HG03064 (cell line): ENCODE data around the gene CCHCR1.

ENCODE experiments used
- ATAC-seq: cut with Tn5 transposase; IDR thresholded peaks from one replicate; pipeline ENCODE4 v1.9.1; 2021; ENCODE audit warnings: low read depth; ENCODE audit not compliant: unreplicated experiment

Gene CCHCR1

DNA sequence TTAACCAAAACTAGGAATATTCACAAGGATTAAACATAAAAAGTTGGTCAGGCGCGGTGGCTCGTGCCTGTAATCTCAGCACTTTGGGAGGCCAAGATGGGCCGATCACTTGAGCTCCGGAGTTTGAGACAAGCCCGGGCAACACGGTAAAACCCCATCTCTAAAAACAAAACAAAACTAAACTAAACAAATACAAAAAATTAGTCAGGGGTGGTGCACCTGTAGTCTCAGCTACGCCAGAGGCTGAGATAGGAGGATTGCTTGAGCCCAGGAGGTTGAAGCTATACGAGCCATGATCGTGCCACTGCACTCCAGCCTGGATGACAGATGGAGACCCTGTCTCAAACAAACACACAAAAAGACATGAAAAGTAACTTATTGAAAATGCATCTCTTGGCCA lies 21.9 kb downstream of the CCHCR1 start:
- ATAC-seq = no peak

DNA sequence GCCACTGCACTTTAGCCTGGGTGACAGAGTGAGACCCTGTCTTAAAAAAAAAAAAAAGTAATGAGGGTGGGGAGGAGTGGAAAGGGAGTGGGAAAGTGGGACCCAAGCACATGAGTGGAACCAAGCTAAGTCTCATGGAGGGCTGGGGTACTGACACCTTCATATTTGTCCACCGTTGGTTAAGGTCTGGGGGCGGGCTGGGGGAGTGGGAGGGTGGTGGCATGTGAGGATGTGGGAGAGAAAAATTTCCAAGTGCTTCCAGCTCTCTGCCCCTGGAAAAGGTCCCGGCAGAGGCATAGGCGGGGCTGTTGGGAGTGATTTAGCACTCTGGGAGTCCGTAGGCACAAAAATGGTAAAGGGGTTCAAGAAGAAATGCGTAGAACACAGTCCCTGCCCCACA lies 24.8 kb downstream of the CCHCR1 start:
- ATAC-seq = no peak

- ATAC-seq = no peak
These were observed 26.0 kb downstream of the CCHCR1 start for GRCh38 chr6:31131595-31131994.

DNA sequence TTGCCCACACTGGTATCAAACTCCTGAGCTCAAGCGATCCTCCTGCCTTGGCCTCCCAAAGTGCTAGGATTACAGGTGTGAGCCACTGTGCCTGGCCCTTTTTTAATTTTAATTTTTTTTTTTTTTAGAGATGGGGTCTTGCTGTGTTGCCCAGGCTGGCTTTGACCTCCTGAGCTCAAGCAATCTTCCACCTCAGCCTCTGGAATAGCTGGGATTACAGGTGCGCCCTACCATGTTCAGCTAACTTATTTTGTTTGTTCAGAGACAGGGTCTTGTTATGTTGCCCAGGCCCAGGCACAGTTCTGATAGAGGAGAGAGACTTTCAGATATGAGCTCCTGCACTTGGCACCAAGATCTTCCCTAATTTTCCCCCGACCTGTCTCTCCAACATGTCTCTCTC lies 26.9 kb downstream of the CCHCR1 start:
- no peak for ATAC-seq

DNA sequence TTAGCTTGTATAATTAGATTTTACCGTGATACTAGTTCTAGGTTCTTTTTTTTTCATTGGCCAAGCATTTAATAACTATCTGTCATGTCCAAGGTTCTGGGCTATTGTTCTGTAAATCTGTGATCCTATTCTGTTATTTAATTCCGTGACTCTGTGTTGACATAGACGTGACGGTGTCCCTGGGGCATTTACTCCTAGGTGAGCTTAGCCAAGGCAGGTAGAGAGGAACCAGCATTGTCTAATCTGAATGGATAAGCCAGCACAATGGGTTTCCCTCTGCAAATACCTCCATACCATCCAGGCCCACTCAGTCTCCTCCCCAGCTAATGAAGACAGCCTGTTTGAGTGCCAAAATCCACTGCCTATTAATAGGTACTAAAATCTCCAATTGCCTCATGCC lies 28.5 kb downstream of the CCHCR1 start:
- ATAC-seq = no peak

DNA sequence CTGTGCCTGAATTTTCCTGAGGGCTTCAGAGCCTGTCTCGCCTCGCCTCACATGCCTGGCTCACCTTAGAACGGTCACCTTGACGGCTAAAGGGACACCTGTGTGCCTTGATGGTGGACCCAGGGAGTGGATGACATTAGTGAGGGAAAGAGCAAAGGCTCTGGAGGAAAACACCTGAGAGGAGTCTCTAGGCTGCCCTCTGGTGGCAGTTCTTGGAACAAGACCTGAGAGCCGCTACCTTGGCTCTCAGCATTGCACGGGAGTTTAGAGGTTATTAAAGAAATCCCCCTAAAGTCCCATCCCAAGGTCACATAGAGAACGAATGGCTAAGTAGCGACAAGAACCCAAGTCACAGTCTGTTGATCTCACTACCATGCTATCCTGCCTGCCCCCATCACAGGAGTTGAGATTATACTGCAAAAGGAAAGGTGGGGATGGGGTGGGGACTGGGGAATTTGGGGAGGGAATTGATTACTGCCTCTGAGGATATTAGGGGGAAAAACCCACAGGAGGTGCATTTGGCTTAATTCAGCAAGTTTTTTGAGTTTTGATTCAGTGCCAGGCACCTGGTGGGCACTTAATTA lies 29.4 kb downstream of the CCHCR1 start:
- ATAC-seq = no peak

- no peak for ATAC-seq
These were observed 31.0 kb downstream of the CCHCR1 start for GRCh38 chr6:31126396-31127175.

GRCh38 chr6:31125586-31126363 lies 31.8 kb downstream of the CCHCR1 start:
- ATAC-seq = no peak

DNA sequence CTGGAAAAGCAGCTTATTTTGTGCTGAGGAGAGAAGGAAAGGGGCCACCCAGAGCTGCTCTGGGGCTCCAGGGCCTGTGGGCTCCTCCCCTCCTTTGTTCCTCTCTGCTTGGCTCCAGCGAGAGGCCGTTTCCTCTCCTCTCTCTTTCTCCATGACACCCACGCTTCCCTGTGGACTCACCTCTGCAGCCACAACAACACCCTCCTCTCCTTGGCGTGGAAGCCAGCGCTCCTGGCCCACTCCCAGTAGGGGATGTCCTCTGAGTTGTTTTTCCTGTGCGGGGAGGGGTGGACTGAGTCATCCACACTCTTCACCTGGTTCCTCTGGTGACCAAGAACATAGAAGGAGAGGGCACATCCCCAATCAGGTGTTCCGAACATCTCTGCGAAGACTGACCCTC lies 32.4 kb downstream of the CCHCR1 start:
- ATAC-seq = no peak

DNA sequence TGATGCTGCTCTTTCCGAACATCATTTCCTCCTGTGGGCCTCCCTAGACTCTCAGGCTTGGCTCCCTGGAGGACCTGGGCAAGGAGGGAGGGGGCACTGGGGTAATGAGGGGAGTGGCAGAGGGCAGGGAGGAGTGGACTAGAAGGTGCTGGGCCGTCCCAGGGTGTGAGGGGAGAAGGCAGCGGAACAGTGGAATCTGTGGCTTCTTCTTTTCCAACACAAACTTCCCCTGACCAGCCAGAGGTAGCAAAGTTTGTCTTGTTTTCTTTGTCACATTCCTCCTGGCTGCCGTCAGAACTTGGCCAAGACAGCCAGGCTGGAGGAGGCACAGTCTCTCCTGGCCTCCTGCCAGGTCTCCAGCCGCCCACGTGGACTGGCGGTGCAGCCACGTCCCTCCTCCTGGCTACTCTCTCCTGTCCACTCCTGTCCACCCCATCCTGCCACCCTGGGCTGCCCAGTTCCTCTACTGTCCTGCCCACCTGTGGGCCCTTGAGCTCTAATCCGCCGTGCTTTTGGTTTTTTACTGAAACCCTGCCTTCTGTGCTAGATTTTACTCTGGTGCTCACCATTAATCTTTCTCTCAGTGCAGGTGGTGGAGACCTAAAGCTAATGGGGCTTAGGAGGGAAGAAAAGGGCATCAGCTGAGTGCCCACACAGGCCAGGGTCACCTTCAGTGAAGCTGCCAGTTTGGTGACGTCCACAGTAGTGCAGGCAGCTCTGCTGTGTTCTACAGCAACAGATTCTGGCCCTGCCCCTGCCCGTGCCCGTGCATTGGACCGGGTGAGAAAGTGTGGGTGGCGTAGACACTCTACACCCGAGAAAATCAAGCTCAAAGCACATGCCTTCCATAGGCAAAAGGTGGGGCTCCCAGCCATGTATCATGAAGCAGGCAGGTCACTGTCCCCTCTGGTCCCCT lies 34.6 kb downstream of the CCHCR1 start:
- ATAC-seq = no peak

GRCh38 chr6:31121131-31121790 lies 36.3 kb downstream of the CCHCR1 start:
- no peak for ATAC-seq

DNA sequence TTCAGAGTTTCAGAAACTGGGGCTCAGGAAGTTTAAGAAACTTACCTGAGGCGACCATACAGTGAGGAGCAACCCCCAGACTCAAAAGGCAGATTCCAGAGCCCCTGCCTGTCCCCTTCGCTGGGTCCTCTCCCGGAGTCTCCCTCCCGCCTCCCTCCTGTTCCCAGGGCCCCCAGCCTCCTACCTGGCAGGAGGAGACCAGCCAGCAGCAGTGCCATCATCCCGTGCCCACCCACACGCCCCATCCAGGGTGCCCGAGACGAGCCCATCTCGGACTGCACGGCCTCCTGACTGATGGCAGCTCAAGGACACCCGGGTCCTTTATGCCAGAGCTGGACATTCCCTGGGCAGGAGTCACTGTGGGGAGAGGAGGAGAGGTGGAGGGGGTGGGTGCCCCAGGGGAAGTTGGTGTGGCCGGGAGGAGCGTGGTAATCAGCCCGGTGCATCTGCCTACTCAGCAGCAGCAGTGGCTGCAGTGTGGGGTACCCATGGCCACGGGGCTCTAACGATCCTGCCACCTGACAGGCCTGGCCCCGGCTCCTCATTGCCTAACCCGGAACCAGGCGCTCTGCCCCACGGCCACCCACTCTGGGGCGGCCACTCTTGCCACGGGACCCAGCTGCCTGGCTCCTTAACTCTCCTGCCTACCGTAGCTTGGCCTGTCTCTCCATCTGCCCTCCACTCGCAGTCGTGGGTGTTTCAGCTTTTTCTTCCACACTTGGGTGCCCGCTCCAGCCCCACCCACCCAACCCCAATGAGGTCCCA lies 37.3 kb downstream of the CCHCR1 start, which contains the start of gene CDSN:
TSS of gene CDSN (minus strand) at position 296 of the 765 bp plus-strand sequence. CDS start at position 269, 27 bp downstream.
- no peak for ATAC-seq

GRCh38 chr6:31118178-31118577 lies 39.4 kb downstream of the CCHCR1 start:
- no peak for ATAC-seq

- no peak for ATAC-seq
These were observed 40.8 kb downstream of the CCHCR1 start for GRCh38 chr6:31116661-31117385.

DNA sequence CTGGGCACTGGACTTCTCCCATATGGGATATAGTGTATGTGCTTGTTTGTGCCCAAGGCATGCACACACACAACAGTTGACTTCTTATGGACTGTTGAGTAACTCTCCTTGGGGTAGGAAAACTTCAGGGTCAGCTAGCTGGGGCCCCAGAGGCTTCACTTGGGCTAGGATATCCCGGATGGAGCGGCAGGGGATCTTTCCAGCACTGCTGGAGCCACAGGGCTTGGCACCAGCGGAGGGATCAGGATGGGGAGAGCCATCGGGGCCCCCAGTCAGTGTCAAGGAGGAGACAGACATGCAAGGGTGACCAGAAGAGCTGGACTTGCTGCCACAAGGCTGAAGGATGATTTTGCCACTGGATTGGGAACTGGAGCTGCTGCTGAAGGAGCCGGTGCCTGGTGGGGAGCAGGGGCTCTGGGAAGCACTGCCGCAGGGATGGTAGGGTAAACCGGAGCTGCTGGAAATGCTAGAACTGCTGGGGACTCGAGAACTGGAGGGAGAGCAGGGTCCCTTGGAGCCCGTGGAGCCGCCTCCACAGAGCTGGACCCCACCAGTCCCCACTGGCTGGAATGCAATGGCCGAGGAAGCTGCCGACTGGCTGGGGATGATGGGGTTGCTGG lies 41.6 kb downstream of the CCHCR1 start:
- ATAC-seq = no peak

DNA sequence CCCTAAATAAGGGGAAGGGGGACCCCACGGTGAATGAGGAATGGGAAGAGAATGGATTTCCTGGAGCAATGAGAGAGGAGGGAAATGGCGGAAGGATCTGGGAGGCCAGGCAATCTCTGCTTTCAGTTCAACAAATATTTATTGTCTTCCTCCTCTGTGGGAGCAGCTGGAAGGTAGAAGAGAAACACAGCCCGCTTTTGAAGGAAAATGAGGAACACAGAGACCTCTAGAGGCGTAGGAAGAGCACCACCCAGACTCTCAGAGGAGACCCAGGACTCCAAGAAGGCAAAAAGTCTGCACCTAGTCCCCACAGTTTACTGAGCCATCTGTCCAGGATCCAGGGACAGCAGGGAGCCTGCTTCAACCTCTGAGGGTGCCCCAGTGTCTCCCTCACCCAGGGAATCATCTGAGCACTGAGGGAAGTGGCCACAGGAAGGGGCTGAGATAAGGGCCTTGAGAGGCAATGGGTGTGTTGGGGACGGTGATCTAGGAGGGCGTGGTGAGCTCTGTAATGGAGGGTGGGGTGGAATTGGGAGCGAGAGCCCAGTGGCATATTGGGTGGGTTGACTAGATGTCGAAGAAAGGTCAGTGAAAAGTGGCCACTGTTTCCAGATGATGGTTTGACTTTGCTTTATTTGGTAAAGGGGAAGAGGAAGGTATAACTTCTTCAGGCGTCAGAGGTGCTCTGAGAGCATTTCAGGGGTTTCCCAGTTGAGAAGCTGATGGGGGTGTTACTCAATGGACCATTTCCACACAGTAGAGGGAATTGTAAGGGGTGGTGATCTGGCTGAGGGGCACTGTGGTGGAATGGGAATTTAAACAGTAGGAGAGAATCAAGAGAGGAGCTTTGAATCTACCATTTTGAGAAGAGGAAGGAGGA lies 42.4 kb downstream of the CCHCR1 start:
- no peak for ATAC-seq

GRCh38 chr6:31114541-31114878 lies 43.1 kb downstream of the CCHCR1 start, which contains the start of gene PSORS1C1:
Gene PSORS1C1, plus strand, starts transcription at chr6:31114800. Its CDS starts 14,833 bp downstream, at chr6:31129633.
- ATAC-seq = no peak
